OCI-LY3 (cell line): ENCODE data around the gene RTL10.

ENCODE experiments used
- EZH2phosphoT487 ChIP-seq: fragments of 200-600 bp; shearing (Covaris generic); IDR thresholded peaks from 2 replicates; pipeline ENCODE4 v1.6.1; 2018; ENCODE audit warnings: antibody characterized with exemption, mixed run types, low read depth
- TF ChIP-seq, protein P1 (sequence below): fragments of 200-600, 300-600 bp; sonication (generic); IDR thresholded peaks from 2 replicates; pipeline ENCODE4 v1.5.1; 2014; ENCODE audit warnings: antibody characterized with exemption, low read length, low read depth

DNA sequence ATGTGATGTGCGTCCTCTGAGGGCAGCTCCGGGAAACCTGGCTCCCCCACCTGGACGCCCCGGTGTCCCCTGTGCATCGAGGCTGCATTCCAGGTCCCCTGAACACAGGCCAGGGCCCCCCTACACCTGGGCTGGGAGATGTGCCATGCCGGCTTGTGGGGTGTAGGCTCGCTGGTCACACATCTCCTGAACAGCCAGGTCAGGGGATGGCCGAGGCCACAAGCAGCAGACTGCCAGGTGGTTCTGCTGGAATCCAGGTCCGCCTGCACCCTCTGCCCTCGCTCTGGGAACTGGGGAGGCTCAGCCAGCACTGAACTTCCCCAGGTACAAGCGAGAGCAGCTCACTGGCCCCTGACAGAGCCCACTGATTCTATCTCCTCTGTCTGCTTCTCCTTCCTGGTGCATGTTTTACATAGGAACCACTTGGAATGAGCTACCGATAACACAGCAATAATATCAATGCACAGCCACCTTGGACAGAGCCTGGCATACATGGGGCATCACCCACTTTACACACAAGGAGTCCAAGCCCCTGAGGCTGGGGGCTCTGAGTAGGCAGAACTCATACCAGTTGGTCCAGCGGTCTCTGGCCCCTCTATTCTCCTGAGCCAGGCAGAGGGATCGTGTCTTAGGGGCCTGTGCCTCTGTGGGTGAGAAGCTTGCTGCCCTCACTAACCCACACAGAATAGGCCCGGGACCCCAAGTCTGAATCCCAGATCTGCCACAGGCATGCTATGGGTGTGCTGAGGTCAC is 47.3 kb downstream of the RTL10 start:
- TF ChIP-seq, protein P1, sequence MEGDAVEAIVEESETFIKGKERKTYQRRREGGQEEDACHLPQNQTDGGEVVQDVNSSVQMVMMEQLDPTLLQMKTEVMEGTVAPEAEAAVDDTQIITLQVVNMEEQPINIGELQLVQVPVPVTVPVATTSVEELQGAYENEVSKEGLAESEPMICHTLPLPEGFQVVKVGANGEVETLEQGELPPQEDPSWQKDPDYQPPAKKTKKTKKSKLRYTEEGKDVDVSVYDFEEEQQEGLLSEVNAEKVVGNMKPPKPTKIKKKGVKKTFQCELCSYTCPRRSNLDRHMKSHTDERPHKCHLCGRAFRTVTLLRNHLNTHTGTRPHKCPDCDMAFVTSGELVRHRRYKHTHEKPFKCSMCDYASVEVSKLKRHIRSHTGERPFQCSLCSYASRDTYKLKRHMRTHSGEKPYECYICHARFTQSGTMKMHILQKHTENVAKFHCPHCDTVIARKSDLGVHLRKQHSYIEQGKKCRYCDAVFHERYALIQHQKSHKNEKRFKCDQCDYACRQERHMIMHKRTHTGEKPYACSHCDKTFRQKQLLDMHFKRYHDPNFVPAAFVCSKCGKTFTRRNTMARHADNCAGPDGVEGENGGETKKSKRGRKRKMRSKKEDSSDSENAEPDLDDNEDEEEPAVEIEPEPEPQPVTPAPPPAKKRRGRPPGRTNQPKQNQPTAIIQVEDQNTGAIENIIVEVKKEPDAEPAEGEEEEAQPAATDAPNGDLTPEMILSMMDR, result no peak
- TF ChIP-seq EZH2phosphoT487, result no peak
